Measurements from ENCODE around the gene RAB3IL1. TPM values are rescaled to one million over a fixed set of nuclear protein-coding genes. Genes with fewer than 3 reads are reported as not detected.

Gene RAB3IL1
- total RNA-seq, 1 experiment from 2014 or later, result 18.1 TPM

- ChIA-PET CTCF (interaction anchor here (2.0 to 6.1 kb wide), 3 partner anchors 74 to 234 kb away, joined by 12 to 35 read pairs (median 16); no protein-coding TSS in a partner anchor), POLR2A (interaction anchor here (1.3 kb wide), 1 partner anchor 89 kb away, joined by 3 read pairs; no protein-coding TSS in a partner anchor), RAD21 (ENCODE audit: low non-redundant PET in 1 of 2, low total read pairs in 2 of 2, uncharacterized antibody in 2 of 2, unreplicated experiment in 2 of 2) (no interaction called here)
- H3K36me3 ChIP-seq (ENCODE audit: control insufficient read depth in 1 of 2, insufficient read depth in 2 of 2, low read length in 2 of 2), result no peaks in the 10 kb centered on the region; a peak in 1 of 4 replicates
- H3K27ac ChIP-seq (ENCODE audit: low read depth, low read length), result no peak overlapping the region
- H3K79me2 ChIP-seq (ENCODE audit: insufficient read depth, low read length), result no peaks in the 10 kb centered on the region
- no peaks in the 10 kb centered on the region for H4K20me1 ChIP-seq (ENCODE audit: insufficient read depth)
- peaks cover 9 to 20% of the 10 kb centered on the region in 2 experiments for H3K4me1 ChIP-seq (ENCODE audit: control insufficient read depth in 1 of 2, insufficient read depth in 2 of 2, low read length in 2 of 2)
- no peak overlapping the region for H2AFZ ChIP-seq (ENCODE audit: low read depth, low read length, poor library complexity, severe bottlenecking)
- no peak for ATAC-seq
- no peak overlapping the region for H3K4me2 ChIP-seq (ENCODE audit: low read length)
- no peaks in the 10 kb centered on the region for H3K27me3 ChIP-seq (ENCODE audit: insufficient read depth, low read length)
- no peaks in the 10 kb centered on the region for H3K9me3 ChIP-seq (ENCODE audit: control insufficient read depth in 1 of 2, insufficient read depth in 1 of 2, low read depth in 1 of 2, low read length in 2 of 2)
- H3K9ac ChIP-seq (ENCODE audit: low read length), result no peak overlapping the region
- TF ChIP-seq ATF3 (IDR thresholded peaks at IDR 0.05), result no peak
- TF ChIP-seq CEBPB (IDR thresholded peaks at IDR 0.05; ENCODE audit: low read depth), result no peak
- no peak for TF ChIP-seq EGR1 (IDR thresholded peaks at IDR 0.05; ENCODE audit: low read depth)
- no peak for TF ChIP-seq YY1 (IDR thresholded peaks at IDR 0.05; ENCODE audit: extremely low read depth, insufficient replicate concordance, low read depth, low read length)
- no peak for TF ChIP-seq ZBTB33 (IDR thresholded peaks at IDR 0.05; ENCODE audit: extremely low read depth, insufficient replicate concordance, low read length)
- TF ChIP-seq CTCF (IDR thresholded peaks at IDR 0.05 in 2 of 3, conservative IDR thresholded peaks at IDR 0.05 in 1 of 3; ENCODE audit: borderline replicate concordance in 1 of 3, insufficient read depth in 1 of 3, low read depth in 2 of 3, low read length in 2 of 3), result no peak
- TF ChIP-seq REST (IDR thresholded peaks at IDR 0.05; ENCODE audit: low read depth), result no peak
- TF ChIP-seq MAX (IDR thresholded peaks at IDR 0.05), result no peak
- no peak for TF ChIP-seq RAD21 (IDR thresholded peaks at IDR 0.05; ENCODE audit: low read depth)
- no peaks in the 10 kb centered on the region for H3K9me2 ChIP-seq (ENCODE audit: insufficient read depth)
- DNase-seq (ENCODE audit: low read depth, low spot score), result no peak
- no peak overlapping the region for H3K4me3 ChIP-seq (replicated peaks in 1 of 2; ENCODE audit: low read depth in 1 of 2, low read length in 2 of 2)
- intact Hi-C loops (cut with micrococcal nuclease), result no loop called here
- no TSS peak for BruUV-seq (replicated peaks)
Observed at GRCh38 chr11:61873588-61874376, 43.6 kb downstream of the RAB3IL1 start.

All from HCT116 (cell line).